HG03280 (cell line): ENCODE data around the gene GRPEL2.

Experiments
- ATAC-seq: cut with Tn5 transposase; IDR thresholded peaks from one replicate; pipeline ENCODE4 v1.9.1; 2021; ENCODE audit warnings: mild to moderate bottlenecking, moderate library complexity; ENCODE audit not compliant: unreplicated experiment

Gene GRPEL2

DNA sequence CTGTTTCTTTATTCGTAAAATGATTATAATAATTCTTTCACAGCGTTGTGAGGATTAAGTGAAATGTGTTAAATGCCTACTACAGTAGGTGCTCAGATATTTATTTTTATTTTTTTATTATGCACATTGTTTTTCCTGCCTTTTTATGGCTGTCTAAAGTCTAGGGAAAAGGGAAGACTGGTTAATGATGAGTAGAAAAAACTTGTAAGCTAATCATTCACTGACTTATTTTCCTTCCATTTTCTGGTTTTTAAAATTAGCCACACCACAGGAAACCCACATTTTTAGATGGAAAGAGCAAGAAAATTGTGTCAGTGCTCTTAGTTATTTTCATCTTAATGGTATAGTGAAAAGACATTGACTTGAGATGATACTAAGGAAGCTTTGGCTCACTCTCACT is 8.6 kb downstream of the GRPEL2 start:
- ATAC-seq: no peak

DNA sequence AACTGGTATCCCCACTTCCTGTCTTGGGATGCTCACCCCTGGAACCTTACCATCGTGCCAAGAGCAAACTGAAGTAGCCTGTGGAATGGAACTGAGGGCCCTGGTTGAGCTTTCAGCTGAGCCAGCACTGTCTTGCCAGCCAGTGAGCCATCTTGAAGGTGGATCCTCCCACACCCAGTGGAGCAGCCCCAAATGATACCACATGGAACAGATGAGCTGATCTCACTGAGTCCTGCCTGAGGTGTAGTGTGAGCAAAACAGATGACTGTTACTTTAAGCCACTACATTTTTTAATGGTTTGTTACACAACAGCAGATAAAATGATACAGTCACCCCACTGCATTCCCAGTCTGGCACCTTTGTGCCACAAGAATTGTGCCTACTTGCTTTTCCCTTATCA is 10.4 kb downstream of the GRPEL2 start:
- ATAC-seq: no peak

DNA sequence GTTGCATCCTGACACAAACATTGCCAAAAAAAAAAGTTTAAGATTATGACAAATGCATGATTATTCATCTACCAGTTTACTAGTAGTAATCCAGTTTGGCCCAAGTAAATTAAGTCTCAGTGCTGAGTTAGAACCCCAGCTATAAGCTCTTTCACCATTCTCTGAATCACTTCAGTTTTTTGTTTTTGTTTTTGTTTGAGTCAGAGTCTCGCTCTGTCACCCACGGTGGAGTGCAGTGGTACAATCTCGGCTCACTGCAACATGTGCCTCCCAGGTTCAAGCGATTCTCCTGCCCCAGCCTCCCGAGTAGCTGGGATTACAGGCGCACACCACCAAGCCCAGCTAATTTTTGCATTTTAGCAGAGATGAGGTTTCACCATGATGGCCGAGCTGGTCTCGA is 11.1 kb downstream of the GRPEL2 start:
- no peak for ATAC-seq

DNA sequence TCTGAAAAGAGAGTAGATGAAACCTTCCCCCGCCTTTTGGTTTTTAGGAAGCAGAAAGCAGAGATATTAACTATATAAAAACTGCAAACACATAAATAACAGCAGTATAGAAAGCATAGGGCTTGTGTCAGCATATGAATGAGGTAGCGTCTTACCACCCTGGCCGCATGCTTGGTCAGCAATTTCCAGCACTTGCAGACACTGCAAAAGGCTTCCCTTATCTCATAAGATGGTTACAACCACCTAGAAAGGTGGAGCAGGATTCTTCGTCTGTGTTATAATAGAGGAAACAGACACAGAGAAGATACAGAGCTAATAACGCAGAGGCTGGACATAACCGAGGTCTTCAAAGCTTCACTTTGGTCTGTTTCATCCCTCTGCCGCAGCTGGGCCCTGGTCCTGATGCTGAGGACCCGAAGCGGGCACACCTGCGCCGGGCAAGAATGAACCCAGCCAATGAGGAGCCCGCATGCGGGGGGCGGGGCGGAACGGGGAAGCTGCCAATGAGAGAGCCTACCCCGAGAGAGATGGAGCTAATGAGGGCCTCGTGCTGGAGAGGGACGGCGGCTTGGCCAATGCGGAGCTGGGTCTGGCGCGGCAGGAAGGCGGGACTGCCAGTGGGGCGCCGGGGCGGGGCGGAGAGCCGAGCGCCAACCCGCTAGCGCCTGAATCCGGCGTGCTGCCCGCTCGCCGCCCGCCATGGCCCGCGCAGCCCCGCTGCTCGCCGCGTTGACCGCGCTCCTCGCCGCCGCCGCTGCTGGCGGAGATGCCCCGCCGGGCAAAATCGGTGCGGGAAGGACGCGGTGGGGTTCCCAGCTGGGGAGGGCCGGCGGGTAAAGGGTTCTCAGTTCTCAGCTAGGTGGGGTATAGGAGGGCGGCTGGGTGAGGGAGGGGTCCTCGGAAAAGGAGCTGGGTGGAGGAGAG is 12.3 kb downstream of the GRPEL2 start, which contains the start of gene PCYOX1L:
Gene PCYOX1L, plus strand, starts transcription at position 677 of the 924 bp plus-strand sequence. Its CDS starts 23 bp downstream, at position 700.
- peak; percentile 100 for ATAC-seq

DNA sequence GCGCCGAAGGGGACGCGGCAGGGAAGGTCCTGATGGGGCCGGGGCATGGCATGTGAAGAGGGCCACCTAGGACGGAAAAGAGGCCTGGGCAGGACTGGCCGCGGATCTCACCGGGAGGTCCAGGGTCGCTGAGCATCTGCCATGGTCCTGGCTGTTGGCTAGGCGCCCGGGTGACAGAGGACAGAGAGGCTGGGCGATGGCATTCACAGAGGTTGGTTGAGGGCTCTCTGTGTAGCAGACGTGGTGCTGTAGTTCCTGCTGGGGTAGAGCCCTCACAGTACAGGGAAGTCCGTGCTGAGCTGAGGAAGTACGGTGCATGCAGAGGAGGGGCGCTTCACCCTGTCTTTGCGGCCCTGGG is 13.0 kb downstream of the GRPEL2 start:
- no peak for ATAC-seq

DNA sequence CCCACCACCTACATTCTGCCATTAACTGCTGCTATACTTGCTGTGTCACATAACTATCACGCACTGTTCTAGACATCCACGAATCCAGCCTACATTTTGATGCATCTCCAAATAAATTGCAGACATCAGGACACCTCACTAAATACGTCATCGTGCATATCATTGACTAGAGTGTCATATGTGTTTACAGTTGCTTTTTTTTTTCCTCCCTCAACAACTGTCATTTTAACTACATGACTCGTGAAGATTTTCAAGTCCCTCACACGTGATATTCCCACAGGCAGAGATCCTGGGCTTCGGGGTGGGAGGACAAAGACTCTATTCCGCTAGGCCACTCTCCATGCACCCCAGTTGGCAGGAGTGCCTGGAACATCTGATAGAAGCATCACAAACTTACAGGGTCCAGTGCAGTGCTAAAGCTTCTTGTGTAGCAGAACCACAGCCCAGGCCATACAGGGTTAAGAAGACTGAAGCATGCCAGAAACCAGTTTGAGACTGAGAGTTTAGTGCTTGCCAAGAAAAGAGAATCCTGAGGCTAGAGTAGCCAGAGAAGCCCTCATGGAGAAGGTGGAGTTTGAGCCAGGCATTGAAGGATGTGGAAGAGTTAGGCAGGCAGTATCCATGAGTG is 13.7 kb downstream of the GRPEL2 start:
- no peak for ATAC-seq

DNA sequence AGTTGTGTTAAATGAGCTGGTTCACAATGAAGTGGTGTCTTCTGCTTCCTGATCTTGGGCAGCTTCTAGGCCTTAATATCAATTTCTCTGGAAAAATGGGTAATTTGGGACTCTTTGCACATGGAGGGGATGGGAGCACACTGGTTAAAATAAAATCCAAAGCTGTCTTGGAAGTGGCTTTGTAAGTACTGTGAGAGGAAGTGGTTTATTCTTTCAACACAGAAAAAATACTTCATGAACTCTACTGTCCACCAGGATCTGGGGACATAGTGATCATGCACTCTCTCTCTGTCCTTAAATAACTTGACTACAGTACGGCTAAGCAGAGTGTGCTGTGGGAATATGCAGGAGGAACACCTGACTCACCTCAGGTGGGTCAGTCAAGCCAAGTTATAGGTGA is 15.0 kb downstream of the GRPEL2 start:
- no peak for ATAC-seq

DNA sequence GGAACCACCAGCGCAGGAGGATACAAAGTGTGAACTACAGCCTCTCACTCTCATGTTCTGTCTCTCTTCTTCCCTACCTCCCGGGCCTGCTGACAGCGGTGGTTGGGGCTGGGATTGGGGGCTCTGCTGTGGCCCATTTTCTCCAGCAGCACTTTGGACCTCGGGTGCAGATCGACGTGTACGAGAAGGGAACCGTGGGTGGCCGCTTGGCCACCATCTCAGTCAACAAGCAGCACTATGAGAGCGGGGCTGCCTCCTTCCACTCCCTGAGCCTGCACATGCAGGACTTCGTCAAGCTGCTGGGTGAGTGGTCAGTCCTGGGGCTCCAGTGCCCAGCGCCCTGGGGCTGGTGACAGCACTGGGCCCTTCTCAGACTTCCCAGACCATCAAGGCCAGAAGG is 17.2 kb downstream of the GRPEL2 start:
- ATAC-seq: no peak

DNA sequence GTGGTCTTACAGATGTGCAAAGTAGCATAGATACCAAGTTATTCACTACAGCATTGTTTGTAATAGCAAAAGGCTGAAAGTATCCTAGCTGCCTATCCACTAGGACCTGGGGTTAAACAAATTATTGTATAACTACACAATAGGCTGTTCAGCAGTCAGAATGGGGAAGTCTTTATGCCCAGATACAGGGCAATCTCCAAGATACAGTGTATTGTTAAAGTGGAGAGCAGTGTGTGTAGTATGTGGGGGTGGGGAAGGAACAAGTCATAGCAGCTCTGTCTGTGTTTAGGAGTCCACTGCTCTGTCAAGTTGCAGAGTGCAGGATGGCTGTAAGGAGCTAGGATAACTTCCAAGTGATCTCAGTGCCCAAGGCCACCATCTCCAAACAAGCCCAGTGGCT is 18.1 kb downstream of the GRPEL2 start:
- ATAC-seq: no peak

DNA sequence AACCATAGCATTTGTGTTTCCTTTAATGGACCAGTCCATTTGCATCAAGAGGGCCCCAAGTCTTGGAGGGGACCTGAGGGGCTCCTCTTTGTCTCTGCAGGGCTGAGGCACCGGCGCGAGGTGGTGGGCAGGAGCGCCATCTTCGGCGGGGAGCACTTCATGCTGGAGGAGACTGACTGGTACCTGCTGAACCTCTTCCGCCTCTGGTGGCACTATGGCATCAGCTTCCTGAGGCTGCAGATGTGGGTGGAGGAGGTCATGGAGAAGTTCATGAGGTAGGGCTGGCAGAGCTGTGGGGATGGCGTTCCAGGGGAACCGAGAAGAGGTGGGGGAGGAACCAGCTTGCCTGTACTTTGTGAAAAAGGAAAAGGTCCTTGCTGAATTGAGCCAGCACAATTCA is 18.6 kb downstream of the GRPEL2 start:
- no peak for ATAC-seq

DNA sequence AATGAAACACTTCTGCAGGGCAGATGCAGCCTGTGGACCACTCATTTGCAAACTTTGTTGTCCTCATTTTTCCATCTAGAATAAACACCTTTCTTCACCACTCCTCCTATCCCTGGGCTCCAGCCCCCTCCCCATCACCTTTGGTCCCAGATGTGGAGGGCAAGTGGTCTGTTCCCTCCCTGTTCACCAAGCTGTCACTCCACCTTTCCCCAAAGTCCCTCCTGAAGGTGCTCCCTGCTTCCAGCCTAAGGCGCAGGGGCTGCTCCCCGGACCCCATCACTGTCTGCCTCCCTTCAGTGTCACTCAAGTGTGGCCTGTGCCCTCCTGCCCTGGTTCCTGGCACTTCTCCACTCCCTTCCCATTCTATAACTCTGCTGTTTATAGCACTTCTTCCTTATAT is 19.4 kb downstream of the GRPEL2 start:
- ATAC-seq: no peak

DNA sequence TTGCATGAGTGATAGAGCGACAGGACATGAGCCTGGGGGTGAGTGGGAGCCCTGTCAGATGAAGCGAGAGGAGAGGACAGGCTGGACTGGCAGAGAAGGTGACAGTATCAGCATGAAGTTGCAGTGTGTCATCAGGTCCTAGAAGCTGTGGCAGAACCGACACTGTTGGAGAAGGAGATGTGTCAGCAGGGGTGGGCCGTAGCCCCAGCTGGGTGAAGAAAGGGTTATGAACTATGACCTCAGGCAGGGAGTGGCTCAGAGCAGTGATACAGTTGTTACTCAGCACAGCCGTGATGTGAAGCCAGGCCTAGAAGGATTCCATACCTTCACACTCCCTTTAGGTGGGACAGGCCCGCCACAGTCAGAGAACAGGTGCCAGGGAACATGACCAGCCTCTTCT is 20.1 kb downstream of the GRPEL2 start:
- no peak for ATAC-seq

DNA sequence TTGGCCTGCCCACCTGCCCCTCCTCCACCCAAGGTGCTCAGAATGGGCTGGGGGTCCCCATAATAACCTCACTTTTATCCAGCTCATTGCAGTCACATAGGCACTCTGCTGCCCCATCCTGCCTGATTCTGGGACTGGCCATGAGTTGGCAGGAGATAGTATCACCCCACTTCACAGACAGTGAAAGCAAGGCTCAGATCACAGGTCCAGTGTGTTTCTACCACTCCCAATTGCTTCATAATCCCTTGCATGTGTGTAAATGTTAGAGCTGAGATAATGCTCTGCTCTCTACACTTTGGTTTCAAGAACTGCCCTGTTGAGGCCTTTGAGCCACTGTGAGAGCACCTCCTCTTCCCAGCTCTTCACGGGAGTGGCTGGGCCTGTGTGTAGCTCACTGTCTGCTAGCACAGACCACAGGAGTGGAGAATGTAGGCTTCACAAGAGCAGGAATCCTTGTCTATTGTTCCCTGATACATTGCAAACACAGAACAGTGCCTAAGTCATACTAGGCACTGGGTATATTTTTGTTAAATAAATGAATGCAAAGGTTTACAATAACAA is 20.9 kb downstream of the GRPEL2 start:
- no peak for ATAC-seq

DNA sequence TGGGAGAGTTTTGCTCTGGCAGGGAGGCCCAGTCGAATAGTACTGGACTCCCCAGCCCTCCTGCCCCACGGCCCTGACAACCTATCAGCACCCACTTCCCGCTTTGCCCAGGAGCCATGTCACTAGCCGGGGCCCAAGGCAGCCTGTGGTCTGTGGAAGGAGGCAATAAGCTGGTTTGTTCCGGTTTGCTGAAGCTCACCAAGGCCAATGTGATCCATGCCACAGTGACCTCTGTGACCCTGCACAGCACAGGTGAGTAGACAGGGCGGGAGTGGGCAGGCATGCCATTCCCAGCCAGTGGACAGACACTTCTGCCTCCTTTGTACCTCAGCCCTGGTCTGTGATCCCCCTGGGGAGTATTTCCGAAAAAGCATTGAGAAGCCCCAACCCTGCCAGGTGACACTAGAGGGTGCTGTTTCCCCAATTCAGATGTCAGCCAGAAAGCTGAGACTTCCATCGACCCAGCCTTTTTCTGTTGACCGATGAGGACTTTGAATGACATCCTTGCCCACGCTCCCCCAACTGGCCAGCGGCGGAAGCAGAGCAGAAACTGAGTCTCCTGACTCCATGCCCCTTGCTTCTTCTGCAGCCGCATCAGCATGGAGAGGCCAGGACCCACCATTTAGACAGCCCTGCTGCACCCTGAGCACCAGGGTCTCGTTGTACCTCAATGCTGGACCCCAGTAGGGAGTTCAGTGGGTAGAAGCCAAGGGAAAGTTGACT is 22.1 kb downstream of the GRPEL2 start:
- ATAC-seq: peak; percentile 66

DNA sequence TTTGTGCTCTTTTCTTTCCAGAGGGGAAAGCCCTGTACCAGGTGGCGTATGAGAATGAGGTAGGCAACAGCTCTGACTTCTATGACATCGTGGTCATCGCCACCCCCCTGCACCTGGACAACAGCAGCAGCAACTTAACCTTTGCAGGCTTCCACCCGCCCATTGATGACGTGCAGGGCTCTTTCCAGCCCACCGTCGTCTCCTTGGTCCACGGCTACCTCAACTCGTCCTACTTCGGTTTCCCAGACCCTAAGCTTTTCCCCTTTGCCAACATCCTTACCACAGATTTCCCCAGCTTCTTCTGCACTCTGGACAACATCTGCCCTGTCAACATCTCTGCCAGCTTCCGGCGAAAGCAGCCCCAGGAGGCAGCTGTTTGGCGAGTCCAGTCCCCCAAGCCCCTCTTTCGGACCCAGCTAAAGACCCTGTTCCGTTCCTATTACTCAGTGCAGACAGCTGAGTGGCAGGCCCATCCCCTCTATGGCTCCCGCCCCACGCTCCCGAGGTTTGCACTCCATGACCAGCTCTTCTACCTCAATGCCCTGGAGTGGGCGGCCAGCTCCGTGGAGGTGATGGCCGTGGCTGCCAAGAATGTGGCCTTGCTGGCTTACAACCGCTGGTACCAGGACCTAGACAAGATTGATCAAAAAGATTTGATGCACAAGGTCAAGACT is 22.8 kb downstream of the GRPEL2 start:
- no peak for ATAC-seq

DNA sequence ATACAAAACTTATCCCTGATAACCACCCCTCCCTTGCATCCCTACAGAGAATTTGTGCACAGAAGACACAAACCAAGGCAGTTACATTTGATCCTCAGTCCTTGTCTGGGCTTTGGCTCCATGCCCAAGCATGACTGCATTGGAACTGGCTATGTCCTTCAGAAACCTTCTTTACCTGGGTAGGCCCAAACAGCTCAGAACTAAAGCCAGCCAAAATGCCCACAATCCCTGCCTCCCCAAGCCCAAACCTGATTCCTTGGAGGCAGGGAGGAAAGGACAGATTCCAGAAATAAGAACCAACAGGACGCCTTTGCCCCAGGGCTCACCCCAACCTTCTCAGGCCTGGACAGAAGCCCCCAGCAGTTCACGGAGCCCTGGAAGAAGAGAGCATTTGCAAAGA is 25.6 kb downstream of the GRPEL2 start:
- ATAC-seq: no peak

DNA sequence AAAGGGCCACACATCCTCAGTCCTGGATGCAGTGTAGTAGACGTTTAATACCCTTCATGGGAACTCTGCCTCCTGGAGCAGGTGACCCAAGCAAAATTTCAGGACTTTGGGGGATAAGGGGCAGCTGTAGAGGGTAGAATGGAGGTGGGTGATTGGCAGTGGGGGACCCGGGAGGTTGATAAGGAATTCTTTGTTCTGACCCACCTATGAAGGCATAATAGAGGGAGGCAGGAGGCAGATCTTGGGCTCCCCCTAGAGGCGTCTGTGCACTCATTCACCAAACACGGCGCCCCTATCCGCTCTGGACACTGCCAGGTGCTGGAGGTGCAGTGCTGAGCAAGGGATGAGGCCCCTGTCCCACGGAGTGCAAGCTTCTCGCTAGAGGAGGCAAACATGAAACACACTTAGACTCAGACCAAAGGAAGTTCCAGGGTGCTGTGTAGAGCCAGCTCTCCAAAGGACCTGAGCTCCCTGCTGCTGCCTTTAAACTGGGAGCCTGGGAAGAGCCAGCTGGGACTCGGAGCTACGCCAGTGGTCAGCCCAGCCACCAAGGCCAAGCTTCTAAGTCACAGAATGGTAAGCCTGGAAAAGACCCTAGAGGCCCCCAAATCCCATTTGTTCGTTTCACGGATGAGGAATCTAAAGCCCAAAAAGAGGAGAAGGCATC is 26.1 kb downstream of the GRPEL2 start:
- ATAC-seq: peak; percentile 83

DNA sequence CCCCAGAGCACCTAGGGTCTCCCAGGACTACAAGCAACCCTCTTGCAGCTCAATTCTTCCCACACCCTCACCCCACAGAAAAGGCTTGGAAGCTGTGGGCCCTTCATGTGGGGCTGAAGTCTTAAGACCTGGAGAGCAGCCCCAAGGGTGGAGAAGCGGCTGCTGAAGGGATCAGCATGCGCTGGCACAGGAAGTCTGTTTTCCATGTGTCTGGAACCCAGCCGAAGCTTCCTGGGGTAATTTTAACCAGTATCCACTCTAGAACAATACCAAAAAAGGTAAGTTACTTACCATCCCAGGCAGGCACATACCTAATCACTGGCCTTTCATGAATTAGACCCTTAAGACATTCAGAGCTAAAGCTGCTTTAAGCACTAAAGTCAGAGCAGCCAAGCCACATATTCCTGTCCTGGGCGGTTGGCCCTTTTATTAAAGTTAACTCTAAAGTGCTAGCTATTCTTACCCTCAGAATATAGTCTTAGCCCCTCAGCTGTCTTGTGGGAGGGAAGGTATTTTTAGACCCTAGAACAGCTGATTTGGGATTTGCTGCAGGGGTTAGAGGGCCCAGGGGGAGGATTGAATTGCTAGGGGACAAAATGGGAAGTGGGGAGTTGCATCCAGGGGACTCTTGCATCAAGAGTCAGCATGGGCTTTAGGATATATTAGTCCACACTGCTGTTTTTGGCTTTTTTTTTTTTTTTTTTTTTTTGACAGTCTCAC is 26.9 kb downstream of the GRPEL2 start:
- ATAC-seq: no peak

DNA sequence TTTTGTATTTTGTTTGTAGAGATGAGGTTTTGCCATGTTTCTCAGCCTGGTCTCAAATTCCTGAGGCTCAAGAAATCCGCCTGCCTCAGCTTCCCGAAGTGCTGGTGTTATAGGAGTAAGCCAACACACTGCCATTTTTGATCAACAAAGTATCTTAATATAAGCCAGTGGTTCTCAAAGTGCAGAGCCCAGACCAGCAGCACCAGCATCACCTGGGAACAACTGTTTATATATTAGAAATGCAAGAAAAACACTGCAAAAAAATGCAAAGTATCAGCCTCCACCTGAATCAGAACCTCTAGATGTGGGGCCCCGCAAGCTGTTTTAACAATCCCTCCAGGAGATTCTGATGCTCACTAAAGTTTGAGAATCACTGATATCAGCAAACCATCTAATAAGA is 27.6 kb downstream of the GRPEL2 start:
- no peak for ATAC-seq

DNA sequence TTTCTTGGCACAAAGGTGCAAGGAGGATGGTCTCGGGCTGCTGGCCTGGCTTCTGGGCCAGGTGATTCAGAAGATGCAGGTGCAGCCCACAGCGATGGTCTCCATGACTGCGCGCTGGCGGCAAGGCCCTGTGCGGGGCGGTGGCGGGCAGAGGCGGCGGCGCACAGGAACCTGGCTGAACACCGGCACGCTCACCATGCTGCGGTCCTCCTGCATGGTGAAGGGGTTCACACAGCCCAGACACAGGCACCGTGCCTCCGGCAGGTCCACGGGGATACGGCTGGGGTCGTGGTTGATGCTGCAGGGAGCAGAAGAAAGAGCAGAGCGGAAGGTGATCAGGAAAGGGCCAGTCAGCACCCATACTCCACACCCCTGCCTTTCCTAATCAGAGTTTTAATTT is 29.0 kb downstream of the GRPEL2 start:
- no peak for ATAC-seq
